DOHH2 (cell line): Measurements from ENCODE around the gene UBE2F.

ENCODE experiments used
- H3F3A ChIP-seq: fragments of 200-600 bp; sonication (generic), shearing (Covaris generic); 2 replicates; pipeline ENCODE4 v1.6.0; 2016; ENCODE audit warnings: antibody characterized with exemption, mild to moderate bottlenecking; ENCODE audit not compliant: control insufficient read depth, insufficient read depth
- H3K27ac ChIP-seq: fragments of 200-600 bp; sonication (generic); 2 replicates; pipeline ENCODE4 v1.5.1; 2014; ENCODE audit warnings: low read depth, mild to moderate bottlenecking, low read length, moderate library complexity
- H3K27me3 ChIP-seq: fragments of 200-600 bp; sonication (generic); 2 replicates; pipeline ENCODE4 v1.6.1; 2014; ENCODE audit warnings: mild to moderate bottlenecking, low read length, mixed read lengths; ENCODE audit not compliant: control insufficient read depth
- H3K36me3 ChIP-seq: fragments of 200-600 bp; sonication (generic); 2 replicates; pipeline ENCODE4 v1.6.1; 2014; ENCODE audit warnings: mild to moderate bottlenecking, low read length, moderate library complexity, mixed read lengths; ENCODE audit not compliant: control insufficient read depth
- H3K4me1 ChIP-seq: fragments of 200-600 bp; sonication (generic); 2 replicates; pipeline ENCODE4 v1.6.1; 2014; ENCODE audit warnings: mild to moderate bottlenecking, low read length, mixed read lengths; ENCODE audit not compliant: control insufficient read depth
- H3K4me2 ChIP-seq: fragments of 200-600 bp; sonication (generic); 2 replicates; pipeline ENCODE4 v1.6.0; 2014; ENCODE audit warnings: mild to moderate bottlenecking, low read length, moderate library complexity
- H3K4me3 ChIP-seq: fragments of 200-600 bp; sonication (generic); 2 replicates; pipeline ENCODE4 v1.5.1; 2014; ENCODE audit warnings: mild to moderate bottlenecking, low read length, mixed read lengths
- H3K79me2 ChIP-seq: fragments of 200-600 bp; sonication (generic); 2 replicates; pipeline ENCODE4 v1.6.1; 2014; ENCODE audit warnings: mild to moderate bottlenecking, low read length, mixed read lengths; ENCODE audit not compliant: control insufficient read depth
- H3K9me2 ChIP-seq: fragments of 200-600 bp; sonication (generic); replicated peaks from 2 replicates; pipeline ENCODE4 v1.6.1; 2014; ENCODE audit warnings: mild to moderate bottlenecking, low read length, mixed read lengths; ENCODE audit not compliant: control insufficient read depth
- H3K9me3 ChIP-seq: fragments of 200-600 bp; sonication (generic); 2 replicates; pipeline ENCODE4 v1.6.1; 2014; ENCODE audit warnings: antibody characterized with exemption, low read length, mixed read lengths; ENCODE audit not compliant: control insufficient read depth, insufficient read depth
- H4K20me1 ChIP-seq: fragments of 200-600 bp; sonication (generic); 2 replicates; pipeline ENCODE4 v1.6.0; 2014; ENCODE audit warnings: low read depth, mild to moderate bottlenecking, antibody characterized with exemption, low read length, moderate library complexity; ENCODE audit not compliant: control insufficient read depth, insufficient read depth
- CTCF ChIP-seq: fragments of 200-600 bp; sonication (generic); IDR thresholded peaks from one replicate; pipeline ENCODE4 v1.5.1; 2014; ENCODE audit warnings: antibody characterized with exemption, mild to moderate bottlenecking, low read depth, low read length; ENCODE audit not compliant: poor library complexity, severe bottlenecking
- EZH2phosphoT487 ChIP-seq: fragments of 200-600 bp; sonication (generic); IDR thresholded peaks from 2 replicates; pipeline ENCODE4 v1.6.1; 2017; ENCODE audit warnings: borderline replicate concordance, mild to moderate bottlenecking, antibody characterized with exemption, low read length, moderate library complexity, mixed read lengths

The UBE2F gene

GRCh38 chr2:237968048-237968862 lies 1.4 kb downstream of the UBE2F start:
- Histone ChIP-seq H3K4me2 (peak overlapping the region; percentile 97), H3K9me2 (no peaks in the 10 kb centered on the region), H3F3A (0 out of 2 replicates have a peak, but pooled peaks cover 4% of the 10 kb centered on the region), H3K27ac (no peak overlapping the region), H3K4me3 (peak overlapping the region; percentile 80), H3K9me3 (no peaks in the 10 kb centered on the region; the same call in 1 of the 2 replicates), H3K79me2 (peaks cover 47% of the 10 kb centered on the region), H4K20me1 (0 out of 2 replicates have a peak, but pooled peaks cover 12% of the 10 kb centered on the region), H3K36me3 (peaks cover 4% of the 10 kb centered on the region; the same call in 1 of the 2 replicates), H3K27me3 (no peaks in the 10 kb centered on the region), H3K4me1 (peaks cover 23% of the 10 kb centered on the region)
- no peak for TF ChIP-seq CTCF
- no peak for TF ChIP-seq EZH2phosphoT487

GRCh38 chr2:237971661-237972060 lies 4.8 kb downstream of the UBE2F start:
- H3K4me3 ChIP-seq, result no peak overlapping the region
- no peaks in the 10 kb centered on the region for H3K9me3 ChIP-seq
- H3F3A ChIP-seq, result 0 out of 2 replicates have a peak, but pooled peaks cover 4% of the 10 kb centered on the region
- no peak for TF ChIP-seq EZH2phosphoT487
- no peak for TF ChIP-seq CTCF
- peaks cover 23% of the 10 kb centered on the region for H3K4me1 ChIP-seq
- no peak overlapping the region for H3K4me2 ChIP-seq
- H3K79me2 ChIP-seq, result peaks cover 47% of the 10 kb centered on the region
- H3K27ac ChIP-seq, result no peak overlapping the region
- 0 out of 2 replicates have a peak, but pooled peaks cover 12% of the 10 kb centered on the region for H4K20me1 ChIP-seq
- H3K36me3 ChIP-seq, result peaks cover 14% of the 10 kb centered on the region
- H3K9me2 ChIP-seq, result no peaks in the 10 kb centered on the region
- no peaks in the 10 kb centered on the region for H3K27me3 ChIP-seq

DNA sequence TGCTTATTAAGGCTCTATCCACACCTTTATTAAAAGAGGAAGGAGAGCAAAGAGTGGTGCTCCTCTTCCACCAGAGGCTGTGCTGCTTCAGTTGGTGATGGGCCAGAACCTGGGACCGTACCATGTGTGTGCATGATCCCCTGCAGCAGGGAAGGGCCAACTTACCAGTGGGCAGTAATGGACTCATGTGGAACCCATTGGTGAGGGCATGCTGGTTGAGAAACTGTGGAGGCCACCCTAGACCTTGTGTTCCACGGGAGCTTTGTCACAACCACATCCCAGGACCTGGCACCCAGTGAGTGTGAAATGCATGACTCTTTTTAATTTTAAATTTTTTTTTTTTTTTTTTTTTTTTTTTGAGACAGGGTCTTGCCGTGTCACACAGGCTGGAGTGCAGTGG lies 5.4 kb downstream of the UBE2F start:
- no peak overlapping the region for H3K27ac ChIP-seq
- H3K4me1 ChIP-seq, result peaks cover 28% of the 10 kb centered on the region
- 0 out of 2 replicates have a peak, but pooled peaks cover 4% of the 10 kb centered on the region for H3F3A ChIP-seq
- H3K27me3 ChIP-seq, result no peaks in the 10 kb centered on the region
- no peak for TF ChIP-seq EZH2phosphoT487
- TF ChIP-seq CTCF, result no peak
- no peak overlapping the region for H3K4me2 ChIP-seq
- H3K9me2 ChIP-seq, result no peaks in the 10 kb centered on the region
- peaks cover 47% of the 10 kb centered on the region for H3K79me2 ChIP-seq
- H3K4me3 ChIP-seq, result no peak overlapping the region
- no peaks in the 10 kb centered on the region for H3K9me3 ChIP-seq
- H4K20me1 ChIP-seq, result 0 out of 2 replicates have a peak, but pooled peaks cover 12% of the 10 kb centered on the region
- peaks cover 14% of the 10 kb centered on the region for H3K36me3 ChIP-seq
